Measurements from ENCODE around the gene ERICH2.

- TF ChIP-seq CTCF (IDR thresholded peaks at IDR 0.05) (no peak), POLR2A (IDR thresholded peaks at IDR 0.05) (no peak)
Measured at GRCh38 chr2:170742896-170743529, 27.2 kb upstream of the ERICH2 start.
